A549 treated with AZD9567 at 1 μM for 4 hours (cell line): ENCODE measurements around the gene DCP2. TPM values are rescaled to one million over a fixed set of nuclear protein-coding genes. Genes with fewer than 3 reads are reported as not detected.

Experiments used
- total RNA-seq: library from RNA; stranded (reverse); fragments of 200-300 nt; extraction: Qiagen RNA extraction; gene quantifications from 5 replicates; pipeline ENCODE4 v1.2.3, GENCODE V29; 2022; ENCODE audit not compliant: insufficient read depth

Gene DCP2
- 7.6 to 11.7 TPM (median 10.3 TPM) in 5 replicates for total RNA-seq

GRCh38 chr5:112976432-112977309 is at the start of gene DCP2:
TSS of gene DCP2 (plus strand) at chr5:112976798. CDS start at chr5:112976934, 136 bp downstream.

Other genes with a start within 250 kb of the DCP2 start
- 6.5 to 12.6 TPM (median 9.8 TPM) in 5 replicates for gene APC, start 238.9 kb upstream of the DCP2 start, total RNA-seq
- 52.2 to 77.7 TPM (median 77.4 TPM) in 5 replicates for gene SRP19, start 115.5 kb upstream of the DCP2 start, total RNA-seq
- gene REEP5, start 54.6 kb upstream of the DCP2 start, total RNA-seq, result 112 to 155 TPM (median 144 TPM) in 5 replicates